ENCODE results near the gene ZNF256. TPM values are rescaled to one million over a fixed set of nuclear protein-coding genes. Genes with fewer than 3 reads are reported as not detected.

The ZNF256 gene
- total RNA-seq (10 to 100 TPM in 4 of 7 donors, 1 to 10 TPM in 3; 2.8 to 13.1 (median 11.6) TPM), polyA plus RNA-seq (1 to 10 TPM; 5.9 to 7.7 TPM)
- long read RNA-seq, donor 1, transcript ZNF256-201 (3 exons, 2,172 nt) = major isoform, 26 of 55 reads
- long read RNA-seq, donor 1, transcript ZNF256-202 (2 exons, 1,958 nt) = major isoform, 26 of 55 reads
- long read RNA-seq, donor 1, partial matches to known transcripts = 0 of 55 reads
- long read RNA-seq, donor 1, other reads (novel, unspliced or antisense) = 3 of 55 reads
- long read RNA-seq, donor 2, transcript ZNF256-201 (3 exons, 2,172 nt) = major isoform, 7 of 9 reads
- long read RNA-seq, donor 2, partial matches to known transcripts = 0 of 9 reads
- long read RNA-seq, donor 2, other reads (novel, unspliced or antisense) = 0 of 9 reads
- long read RNA-seq, donor 3, transcript ZNF256-202 (2 exons, 1,958 nt) = major isoform, 6 of 12 reads
- long read RNA-seq, donor 3, transcript ZNF256-201 (3 exons, 2,172 nt) = minor isoform, 5 of 12 reads
- long read RNA-seq, donor 3, partial matches to known transcripts = 0 of 12 reads
- long read RNA-seq, donor 3, other reads (novel, unspliced or antisense) = 1 of 12 reads

GRCh38 chr19:57947419-57948134 is at the start of gene ZNF256:
Gene ZNF256 (minus strand): TSS chr19:57947706. CDS start chr19:57947474, 232 bp downstream.
- no peaks in the 10 kb centered on the region for H3K27me3 ChIP-seq
- peak within 1 kb of the TSS; percentile 56 to 71 for H3K27ac ChIP-seq
- TF ChIP-seq EP300 (IDR thresholded peaks at IDR 0.05) (no peak), POLR2A (IDR thresholded peaks at IDR 0.05) (peak; percentile 30), CTCF (IDR thresholded peaks at IDR 0.05) (peak; percentile 52 to 68 (median 54))
- intact Hi-C loops (cut with DNase I) = no loop called here
- H3K4me3 ChIP-seq = peak within 1 kb of the TSS; percentile 91
- no peaks in the 10 kb centered on the region for H3K36me3 ChIP-seq
- H3K9me3 ChIP-seq = peaks cover 0 to 33% of the 10 kb centered on the region in 2 donors
- 3 to 9% (median 7%) methylated on average over 49 to 54 of the region's 54 CpGs for WGBS, 3 donors
- peak; percentile 89 to 94 (median 93) for DNase-seq
- peaks cover 4% of the 10 kb centered on the region for H3K4me1 ChIP-seq (ENCODE audit: insufficient read depth)

GRCh38 chr19:57992841-57993240 is 45.3 kb upstream of the ZNF256 start:
- WGBS, 3 donors = 0 to 98% (median 97%) methylated on average over 1 of the region's 1 CpG
- Histone ChIP-seq H3K4me1 (ENCODE audit: insufficient read depth) (no peaks in the 10 kb centered on the region), H3K9me3 (peaks cover 10 to 77% of the 10 kb centered on the region in 2 donors), H3K27ac (no peak overlapping the region), H3K4me3 (no peak overlapping the region), H3K36me3 (peaks cover 10% of the 10 kb centered on the region), H3K27me3 (no peaks in the 10 kb centered on the region)
- intact Hi-C loops (cut with DNase I) = loop anchor here in 1 of 4 donors (5.0 kb wide), 1 partner anchor 94 kb away; no protein-coding TSS in a partner anchor
- TF ChIP-seq EP300 (IDR thresholded peaks at IDR 0.05) (no peak), POLR2A (IDR thresholded peaks at IDR 0.05) (no peak), CTCF (IDR thresholded peaks at IDR 0.05) (no peak)
- no peak for DNase-seq

- peaks cover 56 to 76% of the 10 kb centered on the region in 2 donors for H3K9me3 ChIP-seq
- intact Hi-C loops (cut with DNase I) = no loop called here
- peaks cover 30% of the 10 kb centered on the region for H3K36me3 ChIP-seq
- no peak for TF ChIP-seq POLR2A (IDR thresholded peaks at IDR 0.05)
- TF ChIP-seq CTCF (IDR thresholded peaks at IDR 0.05) = no peak
- no peak for TF ChIP-seq EP300 (IDR thresholded peaks at IDR 0.05)
- H3K27me3 ChIP-seq = no peaks in the 10 kb centered on the region
- H3K4me1 ChIP-seq (ENCODE audit: insufficient read depth) = no peaks in the 10 kb centered on the region
- no peak overlapping the region for H3K4me3 ChIP-seq
- DNase-seq = no peak
- WGBS, 3 donors = 95 to 100% (median 100%) methylated on average over 3 of the region's 3 CpGs
- no peak overlapping the region for H3K27ac ChIP-seq
Observed at GRCh38 chr19:57978586-57979289, 31.2 kb upstream of the ZNF256 start.

- H3K27me3 ChIP-seq = no peaks in the 10 kb centered on the region
- no peak within 1 kb of the TSS for H3K4me3 ChIP-seq
- 77 to 95% (median 92%) methylated on average over 4 of the region's 4 CpGs for WGBS, 3 donors
- H3K27ac ChIP-seq = no peak within 1 kb of the TSS
- no peaks in the 10 kb centered on the region for H3K4me1 ChIP-seq (ENCODE audit: insufficient read depth)
- no peak for DNase-seq
- H3K36me3 ChIP-seq = no peaks in the 10 kb centered on the region
- intact Hi-C loops (cut with DNase I) = no loop called here
- H3K9me3 ChIP-seq = peaks cover 25 to 60% of the 10 kb centered on the region in 2 donors
- no peak for TF ChIP-seq EP300 (IDR thresholded peaks at IDR 0.05)
- no peak for TF ChIP-seq CTCF (IDR thresholded peaks at IDR 0.05)
- no peak for TF ChIP-seq POLR2A (IDR thresholded peaks at IDR 0.05)
Observed at GRCh38 chr19:57974434-57974833, 26.9 kb upstream of the ZNF256 start, which contains the start of gene C19orf18. Gene C19orf18 (minus strand): TSS chr19:57974534. CDS start chr19:57974432, 102 bp downstream.
